Measurements from ENCODE around the gene KRAS.
"Not testable (repeated sequence)": the region's sequence is repeated elsewhere in the genome, so short reads cannot be mapped to it uniquely, and the experiment has no call there.

KRAS gene

DNA sequence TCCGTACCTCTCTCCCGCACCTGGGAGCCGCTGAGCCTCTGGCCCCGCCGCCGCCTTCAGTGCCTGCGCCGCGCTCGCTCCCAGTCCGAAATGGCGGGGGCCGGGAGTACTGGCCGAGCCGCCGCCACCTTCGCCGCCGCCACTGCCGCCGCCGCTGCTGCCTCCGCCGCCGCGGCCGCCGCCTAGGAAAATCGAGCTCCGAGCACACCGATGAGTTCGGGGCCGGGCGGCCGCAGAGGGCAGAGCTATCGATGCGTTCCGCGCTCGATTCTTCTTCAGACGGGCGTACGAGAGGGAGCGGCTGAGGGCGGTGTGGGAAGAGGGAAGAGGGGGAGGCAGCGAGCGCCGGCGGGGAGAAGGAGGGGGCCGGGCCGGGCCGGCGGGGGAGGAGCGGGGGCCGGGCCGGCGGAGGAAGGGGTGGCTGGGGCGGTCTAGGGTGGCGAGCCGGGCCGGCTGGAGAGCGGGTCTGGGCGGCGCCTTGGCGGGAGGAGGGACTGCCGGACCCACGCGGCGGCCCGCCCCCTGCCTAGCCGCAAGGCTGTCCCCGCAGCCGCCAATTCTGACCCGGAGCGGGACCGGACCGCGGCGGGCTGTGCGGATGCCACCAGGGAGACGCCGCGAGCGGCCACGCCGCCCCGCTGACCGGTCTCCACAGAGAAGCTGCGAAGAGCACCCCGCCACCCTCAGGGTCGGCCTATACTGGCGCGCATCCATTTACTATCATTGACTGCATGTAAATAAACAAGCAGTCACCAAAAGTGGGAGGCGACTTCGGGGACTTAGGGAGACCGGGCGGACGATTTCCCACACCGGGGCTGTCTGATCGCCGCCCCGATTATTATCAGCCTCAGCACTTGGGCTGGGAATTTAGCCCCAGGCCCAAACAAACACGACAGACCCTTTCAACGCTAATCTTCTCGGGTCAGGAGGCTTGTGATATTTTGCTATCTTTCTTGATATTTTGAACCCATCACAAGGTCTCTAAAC lies at the start of gene KRAS:
TSS of gene KRAS (minus strand) at position 186 of the 987 bp plus-strand sequence.
- in situ Hi-C loops (cut with HindIII; ENCODE audit: low sequenced_read_pairs), result no loop called here
- H3K4me3 ChIP-seq (ENCODE audit: low read depth, low read length), result peak within 1 kb of the TSS; percentile 88
- DNase-seq (ENCODE audit: low read depth), result peak; percentile 95
- TF ChIP-seq, protein P1, sequence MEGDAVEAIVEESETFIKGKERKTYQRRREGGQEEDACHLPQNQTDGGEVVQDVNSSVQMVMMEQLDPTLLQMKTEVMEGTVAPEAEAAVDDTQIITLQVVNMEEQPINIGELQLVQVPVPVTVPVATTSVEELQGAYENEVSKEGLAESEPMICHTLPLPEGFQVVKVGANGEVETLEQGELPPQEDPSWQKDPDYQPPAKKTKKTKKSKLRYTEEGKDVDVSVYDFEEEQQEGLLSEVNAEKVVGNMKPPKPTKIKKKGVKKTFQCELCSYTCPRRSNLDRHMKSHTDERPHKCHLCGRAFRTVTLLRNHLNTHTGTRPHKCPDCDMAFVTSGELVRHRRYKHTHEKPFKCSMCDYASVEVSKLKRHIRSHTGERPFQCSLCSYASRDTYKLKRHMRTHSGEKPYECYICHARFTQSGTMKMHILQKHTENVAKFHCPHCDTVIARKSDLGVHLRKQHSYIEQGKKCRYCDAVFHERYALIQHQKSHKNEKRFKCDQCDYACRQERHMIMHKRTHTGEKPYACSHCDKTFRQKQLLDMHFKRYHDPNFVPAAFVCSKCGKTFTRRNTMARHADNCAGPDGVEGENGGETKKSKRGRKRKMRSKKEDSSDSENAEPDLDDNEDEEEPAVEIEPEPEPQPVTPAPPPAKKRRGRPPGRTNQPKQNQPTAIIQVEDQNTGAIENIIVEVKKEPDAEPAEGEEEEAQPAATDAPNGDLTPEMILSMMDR (IDR thresholded peaks at IDR 0.05; ENCODE audit: low read depth, low read length, missing control alignments), result no peak

DNA sequence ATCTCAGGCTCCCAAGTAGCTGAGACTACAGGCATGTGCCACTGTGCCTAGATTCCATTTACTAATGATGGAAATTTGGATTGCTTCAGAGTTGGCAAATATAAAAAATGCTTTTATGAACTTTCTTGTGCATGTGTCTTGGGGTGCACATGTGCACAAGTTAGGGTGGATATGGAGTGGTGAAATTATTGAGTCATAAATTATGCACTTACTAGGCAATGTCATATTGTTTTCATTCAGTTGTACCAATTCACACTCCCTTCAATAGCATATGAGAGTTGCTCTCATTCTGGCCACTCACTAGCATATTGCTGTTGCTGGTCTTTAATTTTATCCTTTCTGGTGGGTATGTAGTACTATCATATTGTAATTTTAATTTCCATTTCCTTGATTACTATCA lies 45.7 kb upstream of the KRAS start:
- no peak overlapping the region for H3K4me3 ChIP-seq (ENCODE audit: low read depth, low read length)
- in situ Hi-C loops (cut with HindIII; ENCODE audit: low sequenced_read_pairs), result no loop called here
- no peak for DNase-seq (ENCODE audit: low read depth)
- TF ChIP-seq, protein P1 (IDR thresholded peaks at IDR 0.05; ENCODE audit: low read depth, low read length, missing control alignments), result no peak

DNA sequence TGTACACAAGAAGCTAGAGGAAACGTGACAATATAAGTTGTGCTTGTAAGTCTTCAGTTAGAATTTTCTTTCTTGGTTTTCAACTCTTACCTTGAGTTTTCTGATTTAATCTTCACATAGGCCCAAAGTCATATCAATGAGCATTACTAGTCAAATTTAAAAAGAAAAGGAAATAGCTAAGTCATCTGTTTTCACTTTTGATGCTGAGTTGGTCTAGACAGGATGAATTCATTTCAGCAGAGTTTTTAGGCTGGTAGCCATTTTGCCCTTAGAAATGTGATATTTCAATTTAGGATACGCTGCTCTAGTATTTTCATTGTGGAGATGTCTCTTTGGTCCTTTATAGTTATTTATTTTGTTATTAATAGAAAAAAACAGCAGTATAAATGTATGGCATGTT lies 44.6 kb upstream of the KRAS start:
- TF ChIP-seq, protein P1 (IDR thresholded peaks at IDR 0.05; ENCODE audit: low read depth, low read length, missing control alignments), result no peak
- DNase-seq (ENCODE audit: low read depth), result no peak
- no peak overlapping the region for H3K4me3 ChIP-seq (ENCODE audit: low read depth, low read length)
- in situ Hi-C loops (cut with HindIII; ENCODE audit: low sequenced_read_pairs), result no loop called here

DNA sequence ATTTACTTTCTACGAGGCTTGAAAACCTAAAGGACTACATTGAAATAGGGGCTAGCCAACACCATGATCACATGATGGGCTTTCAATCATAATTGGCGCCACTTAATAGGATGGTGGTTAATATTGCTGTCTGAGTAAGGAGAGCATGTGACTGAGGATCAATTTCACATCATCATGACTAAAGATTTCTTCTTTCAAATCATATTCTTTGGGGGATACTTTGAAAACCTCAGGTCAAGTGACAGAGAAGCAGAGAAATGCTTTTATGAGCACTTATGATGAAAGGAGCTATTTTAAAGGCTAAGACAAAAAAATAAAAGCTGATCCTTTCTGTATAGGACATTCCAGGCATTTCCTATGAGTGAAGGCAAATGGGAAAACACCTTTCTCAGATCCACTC lies 42.9 kb upstream of the KRAS start:
- DNase-seq (ENCODE audit: low read depth), result no peak
- in situ Hi-C loops (cut with HindIII; ENCODE audit: low sequenced_read_pairs), result no loop called here
- TF ChIP-seq, protein P1 (IDR thresholded peaks at IDR 0.05; ENCODE audit: low read depth, low read length, missing control alignments), result no peak

DNA sequence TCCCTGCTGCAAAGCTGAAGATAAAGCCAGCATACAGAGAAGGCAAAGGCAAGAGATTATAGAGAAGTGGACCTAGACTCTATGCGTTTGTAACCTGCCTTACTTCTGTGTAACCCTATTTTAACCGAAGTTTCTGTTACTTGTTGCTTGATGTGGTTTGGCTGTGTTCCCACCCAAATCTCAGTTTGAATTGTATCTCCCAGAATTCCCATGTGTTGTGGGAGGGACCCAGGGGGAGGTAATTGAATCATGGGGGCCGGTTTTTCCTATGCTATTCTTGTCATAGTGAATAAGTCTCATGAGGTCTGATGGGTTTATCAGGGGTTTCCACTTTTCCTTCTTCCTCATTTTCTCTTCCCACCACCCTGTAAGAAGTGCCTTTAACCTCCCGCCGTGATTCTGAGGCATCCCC lies 42.1 kb upstream of the KRAS start:
- in situ Hi-C loops (cut with HindIII; ENCODE audit: low sequenced_read_pairs); H3K4me3 ChIP-seq (ENCODE audit: low read depth, low read length); DNase-seq (ENCODE audit: low read depth): not testable (repeated sequence)

More for the DNA sequence above, 42.9 kb upstream of the KRAS start:
- H3K4me3 ChIP-seq (ENCODE audit: low read depth, low read length), result no peak overlapping the region

DNA sequence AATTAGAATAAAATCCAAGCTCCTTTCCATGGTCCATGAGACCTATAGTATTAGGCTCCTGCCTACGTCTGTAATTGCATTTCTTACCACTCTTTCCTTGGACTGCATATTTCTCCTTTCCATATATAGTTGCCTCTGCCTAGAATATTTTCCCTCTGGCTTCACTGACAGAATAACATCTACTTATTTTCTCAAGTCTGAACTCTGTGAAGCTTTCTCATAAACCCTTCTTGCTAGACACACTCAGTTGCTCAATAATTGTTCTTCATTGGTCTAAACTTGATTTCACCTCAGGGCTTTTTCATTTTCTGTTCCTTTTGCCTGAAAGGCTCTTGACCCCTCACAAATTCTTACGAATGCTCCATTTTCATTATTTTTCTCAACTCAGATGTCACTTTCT lies 36.9 kb upstream of the KRAS start:
- no peak for DNase-seq (ENCODE audit: low read depth)
- H3K4me3 ChIP-seq (ENCODE audit: low read depth, low read length), result no peak overlapping the region
- TF ChIP-seq, protein P1 (IDR thresholded peaks at IDR 0.05; ENCODE audit: low read depth, low read length, missing control alignments), result no peak
- in situ Hi-C loops (cut with HindIII; ENCODE audit: low sequenced_read_pairs), result no loop called here

DNA sequence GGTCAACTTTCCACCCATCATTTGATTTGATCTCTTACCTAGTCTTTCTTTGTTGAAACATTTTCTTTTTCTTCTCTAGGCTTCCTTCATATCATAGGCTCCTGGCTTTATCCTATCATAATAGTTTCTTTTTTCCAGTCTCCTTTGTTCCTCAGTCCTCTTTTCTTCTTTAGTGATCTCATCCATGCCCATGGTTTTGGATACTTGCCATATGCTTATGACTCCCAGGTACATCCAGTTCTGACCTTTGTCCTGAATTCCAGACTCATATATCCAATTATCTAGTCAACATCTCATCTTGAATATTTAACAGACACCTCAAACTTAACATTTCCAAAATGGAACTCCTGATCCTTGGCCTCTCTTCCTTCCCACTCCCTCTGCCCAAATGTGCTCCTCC lies 36.1 kb upstream of the KRAS start:
- TF ChIP-seq, protein P1 (IDR thresholded peaks at IDR 0.05; ENCODE audit: low read depth, low read length, missing control alignments), result no peak
- no peak overlapping the region for H3K4me3 ChIP-seq (ENCODE audit: low read depth, low read length)
- in situ Hi-C loops (cut with HindIII; ENCODE audit: low sequenced_read_pairs), result no loop called here
- DNase-seq (ENCODE audit: low read depth), result no peak
